Right cardiac atrium (tissue), 5 donors: Measurements from ENCODE around the gene COL4A3. TPM values are rescaled to one million over a fixed set of nuclear protein-coding genes. Genes with fewer than 3 reads are reported as not detected.

Experiments used
- ATAC-seq, 2 donors: fragments of 200-7000 bp; cut with Tn5 transposase; one replicate each; pipeline versions ENCODE4 v1.8.0 to v1.9.1; 2020; ENCODE audit warnings: moderate library complexity in 2 of 2, mild to moderate bottlenecking in 1 of 2
- DNase-seq, 3 donors: peaks; one replicate each; pipeline ENCODE4 v3.0.0-alpha.2; 2020
- H3K27ac ChIP-seq: one replicate; pipeline ENCODE4 v1.5.1; 2013; ENCODE audit warnings: mild to moderate bottlenecking, low read length, control low read depth, moderate library complexity
- H3K27me3 ChIP-seq: one replicate; pipeline ENCODE4 v1.6.1; 2013; ENCODE audit not compliant: control insufficient read depth, insufficient read depth
- H3K4me1 ChIP-seq: one replicate; pipeline ENCODE4 v1.6.1; 2013; ENCODE audit warnings: low read length; ENCODE audit not compliant: control insufficient read depth, insufficient read depth
- H3K4me3 ChIP-seq: one replicate; pipeline ENCODE4 v1.5.1; 2013; ENCODE audit warnings: low read length, control low read depth
- H3K9me3 ChIP-seq: one replicate; pipeline ENCODE4 v1.6.1; 2013; ENCODE audit warnings: low read length; ENCODE audit not compliant: control insufficient read depth
- WGBS: extraction: QIAGEN DNeasy Blood & Tissue Kit; methylation state at CpG from one replicate; pipeline ENCODE4 v1.1.7; 2013; 5-methylcytosine and 5-hydroxymethylcytosine counted together
- intact Hi-C, 4 donors: fragments of 100-400 bp; cut with DNase I; formaldehyde crosslinking; loops; one replicate each; pipeline versions ENCODE4 v1.11.0 to v1.14.0; 2022 to 2023
- polyA plus RNA-seq: library from polyadenylated mRNA; stranded (reverse); fragments of 200-250 nt; gene quantifications from one replicate; pipeline ENCODE4 v1.2.3, GENCODE V29; 2013
- total RNA-seq, 4 donors: library from RNA; stranded (reverse); fragmentation: NEBNext Ultra II Directional; extraction: Animal tissue kit (Norgen Biotek cat#: 25700); gene quantifications; one replicate each; pipeline ENCODE4 v1.2.1, GENCODE V29; 2021
- donor health status: healthy with polysubstance abuse.
- donor health status: DM: no; HTN: yes; CAD: no.
- donor health status: DM: no; HTN: no; CAD: no.
- donor health status: DM: no; HTN: yes; CAD: no; lungs with severe emphysema.
- donor health status: DM: yes; HTN: yes; CAD: no.

Gene COL4A3
- total and polyA plus RNA-seq, 5 donors, result 4.7 to 11.0 (median 6.6) TPM

- DNase-seq, result peak; percentile 68 to 88 (median 83)
- Histone ChIP-seq H3K4me1 (no peaks in the 10 kb centered on the region), H3K27me3 (no peaks in the 10 kb centered on the region), H3K4me3 (no peak overlapping the region), H3K27ac (no peak overlapping the region), H3K9me3 (no peaks in the 10 kb centered on the region)
- 38% methylated on average over 10 of the region's 10 CpGs for WGBS
- no peak for ATAC-seq
- intact Hi-C loops, result loop anchor here in 3 of 4 donors (2.0 kb wide), 2 partner anchors 108 to 110 kb away; no protein-coding TSS in a partner anchor
Observed at GRCh38 chr2:227238238-227239237, 74.1 kb downstream of the COL4A3 start.

GRCh38 chr2:227241005-227241404 is 76.6 kb downstream of the COL4A3 start:
- Histone ChIP-seq H3K27me3 (no peaks in the 10 kb centered on the region), H3K27ac (no peak overlapping the region), H3K9me3 (no peaks in the 10 kb centered on the region), H3K4me3 (no peak overlapping the region), H3K4me1 (no peaks in the 10 kb centered on the region)
- DNase-seq (no peak), ATAC-seq (no peak)
- intact Hi-C loops, result loop anchor here in 1 of 4 donors (5.0 kb wide), 1 partner anchor 114 kb away; no protein-coding TSS in a partner anchor
- 72% methylated on average over 2 of the region's 2 CpGs for WGBS

- no peaks in the 10 kb centered on the region for H3K9me3 ChIP-seq
- no peak for DNase-seq
- ATAC-seq, result no peak
- WGBS, result 91% methylated on average over 2 of the region's 2 CpGs
- no peaks in the 10 kb centered on the region for H3K4me1 ChIP-seq
- H3K27me3 ChIP-seq, result no peaks in the 10 kb centered on the region
- no peak overlapping the region for H3K27ac ChIP-seq
- intact Hi-C loops, result no loop called here
- no peak overlapping the region for H3K4me3 ChIP-seq
Observed at GRCh38 chr2:227248876-227249275, 84.5 kb downstream of the COL4A3 start.

- no peak overlapping the region for H3K4me3 ChIP-seq
- ATAC-seq, result no peak
- no peaks in the 10 kb centered on the region for H3K9me3 ChIP-seq
- intact Hi-C loops, result no loop called here
- no peaks in the 10 kb centered on the region for H3K27me3 ChIP-seq
- H3K27ac ChIP-seq, result no peak overlapping the region
- no peaks in the 10 kb centered on the region for H3K4me1 ChIP-seq
- no peak for DNase-seq
- 56% methylated on average over 2 of the region's 2 CpGs for WGBS
Observed at GRCh38 chr2:227252831-227253230, 88.4 kb downstream of the COL4A3 start.

- no peak for DNase-seq
- ATAC-seq, result no peak
- Histone ChIP-seq H3K27ac (no peak overlapping the region), H3K4me3 (no peak overlapping the region), H3K4me1 (no peaks in the 10 kb centered on the region), H3K27me3 (no peaks in the 10 kb centered on the region), H3K9me3 (no peaks in the 10 kb centered on the region)
- intact Hi-C loops, result no loop called here
Observed at GRCh38 chr2:227256605-227257004, 92.2 kb downstream of the COL4A3 start.

GRCh38 chr2:227257820-227258219 is 93.4 kb downstream of the COL4A3 start:
- no peak for ATAC-seq
- intact Hi-C loops, result no loop called here
- Histone ChIP-seq H3K9me3 (no peaks in the 10 kb centered on the region), H3K4me1 (no peaks in the 10 kb centered on the region), H3K4me3 (no peak overlapping the region), H3K27me3 (no peaks in the 10 kb centered on the region), H3K27ac (no peak overlapping the region)
- 94% methylated on average over 5 of the region's 5 CpGs for WGBS
- no peak for DNase-seq

GRCh38 chr2:227260041-227260440 is 95.6 kb downstream of the COL4A3 start:
- Histone ChIP-seq H3K4me3 (no peak overlapping the region), H3K9me3 (no peaks in the 10 kb centered on the region), H3K4me1 (no peaks in the 10 kb centered on the region), H3K27me3 (no peaks in the 10 kb centered on the region), H3K27ac (no peak overlapping the region)
- intact Hi-C loops, result no loop called here
- WGBS, result 93% methylated on average over 5 of the region's 5 CpGs
- DNase-seq (no peak), ATAC-seq (no peak)

GRCh38 chr2:227267410-227268115 is 103.1 kb downstream of the COL4A3 start:
- DNase-seq (no peak), ATAC-seq (peak in 1 of 2 donors; percentile 41)
- Histone ChIP-seq H3K27me3 (no peaks in the 10 kb centered on the region), H3K4me3 (no peak overlapping the region), H3K4me1 (no peaks in the 10 kb centered on the region), H3K27ac (no peak overlapping the region), H3K9me3 (no peaks in the 10 kb centered on the region)
- WGBS, result 73% methylated on average over 10 of the region's 10 CpGs
- intact Hi-C loops, result no loop called here

- DNase-seq (no peak), ATAC-seq (no peak)
- Histone ChIP-seq H3K27ac (no peak overlapping the region), H3K4me3 (no peak overlapping the region), H3K9me3 (no peaks in the 10 kb centered on the region), H3K27me3 (no peaks in the 10 kb centered on the region), H3K4me1 (no peaks in the 10 kb centered on the region)
- intact Hi-C loops, result no loop called here
Observed at GRCh38 chr2:227280895-227281294, 116.5 kb downstream of the COL4A3 start.

GRCh38 chr2:227285741-227286236 is 121.4 kb downstream of the COL4A3 start:
- H3K4me1 ChIP-seq, result no peaks in the 10 kb centered on the region
- DNase-seq (no peak), ATAC-seq (no peak)
- no peaks in the 10 kb centered on the region for H3K27me3 ChIP-seq
- intact Hi-C loops, result no loop called here
- H3K27ac ChIP-seq, result no peak overlapping the region
- WGBS, result 90% methylated on average over 6 of the region's 6 CpGs
- H3K4me3 ChIP-seq, result no peak overlapping the region
- no peaks in the 10 kb centered on the region for H3K9me3 ChIP-seq

- no peaks in the 10 kb centered on the region for H3K4me1 ChIP-seq
- ATAC-seq (no peak), DNase-seq (no peak)
- H3K27me3 ChIP-seq, result no peaks in the 10 kb centered on the region
- intact Hi-C loops, result no loop called here
- H3K27ac ChIP-seq, result no peak overlapping the region
- 89% methylated on average over 5 of the region's 5 CpGs for WGBS
- H3K9me3 ChIP-seq, result no peaks in the 10 kb centered on the region
- H3K4me3 ChIP-seq, result no peak overlapping the region
Observed at GRCh38 chr2:227287771-227288170, 123.3 kb downstream of the COL4A3 start.
